ENCODE results near the gene ABI3.

DNA sequence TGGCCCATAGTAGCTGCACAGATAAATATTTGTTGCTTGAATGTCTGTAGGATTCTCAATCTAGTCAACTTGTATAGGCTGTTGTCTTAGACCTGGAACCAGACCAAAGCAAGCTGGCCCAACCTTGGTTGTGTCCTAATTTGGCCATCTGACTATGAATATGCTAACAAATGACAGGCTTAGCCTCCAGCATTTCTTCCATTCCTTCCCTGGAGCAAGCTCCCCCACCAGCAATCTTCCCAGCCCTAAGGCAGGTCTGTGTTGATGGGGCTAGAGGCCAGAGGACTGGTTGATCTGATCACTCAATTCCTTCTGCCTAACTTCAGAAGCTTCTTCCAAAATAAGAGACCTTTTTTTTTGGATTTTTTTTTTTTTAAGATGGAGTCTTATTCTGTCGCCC lies 29.5 kb downstream of the ABI3 start:
- TF ChIP-seq, protein P1, sequence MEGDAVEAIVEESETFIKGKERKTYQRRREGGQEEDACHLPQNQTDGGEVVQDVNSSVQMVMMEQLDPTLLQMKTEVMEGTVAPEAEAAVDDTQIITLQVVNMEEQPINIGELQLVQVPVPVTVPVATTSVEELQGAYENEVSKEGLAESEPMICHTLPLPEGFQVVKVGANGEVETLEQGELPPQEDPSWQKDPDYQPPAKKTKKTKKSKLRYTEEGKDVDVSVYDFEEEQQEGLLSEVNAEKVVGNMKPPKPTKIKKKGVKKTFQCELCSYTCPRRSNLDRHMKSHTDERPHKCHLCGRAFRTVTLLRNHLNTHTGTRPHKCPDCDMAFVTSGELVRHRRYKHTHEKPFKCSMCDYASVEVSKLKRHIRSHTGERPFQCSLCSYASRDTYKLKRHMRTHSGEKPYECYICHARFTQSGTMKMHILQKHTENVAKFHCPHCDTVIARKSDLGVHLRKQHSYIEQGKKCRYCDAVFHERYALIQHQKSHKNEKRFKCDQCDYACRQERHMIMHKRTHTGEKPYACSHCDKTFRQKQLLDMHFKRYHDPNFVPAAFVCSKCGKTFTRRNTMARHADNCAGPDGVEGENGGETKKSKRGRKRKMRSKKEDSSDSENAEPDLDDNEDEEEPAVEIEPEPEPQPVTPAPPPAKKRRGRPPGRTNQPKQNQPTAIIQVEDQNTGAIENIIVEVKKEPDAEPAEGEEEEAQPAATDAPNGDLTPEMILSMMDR (IDR thresholded peaks at IDR 0.05) = no peak
- no peak for TF ChIP-seq ZFX (IDR thresholded peaks at IDR 0.05; ENCODE audit: borderline replicate concordance)
